GM18502 (cell line): ENCODE measurements around the gene CDYL.

ENCODE experiments used
- ATAC-seq: cut with Tn5 transposase; IDR thresholded peaks from one replicate; pipeline ENCODE4 v1.9.1; 2021; ENCODE audit warnings: mild to moderate bottlenecking; ENCODE audit not compliant: unreplicated experiment, poor library complexity

Gene CDYL

DNA sequence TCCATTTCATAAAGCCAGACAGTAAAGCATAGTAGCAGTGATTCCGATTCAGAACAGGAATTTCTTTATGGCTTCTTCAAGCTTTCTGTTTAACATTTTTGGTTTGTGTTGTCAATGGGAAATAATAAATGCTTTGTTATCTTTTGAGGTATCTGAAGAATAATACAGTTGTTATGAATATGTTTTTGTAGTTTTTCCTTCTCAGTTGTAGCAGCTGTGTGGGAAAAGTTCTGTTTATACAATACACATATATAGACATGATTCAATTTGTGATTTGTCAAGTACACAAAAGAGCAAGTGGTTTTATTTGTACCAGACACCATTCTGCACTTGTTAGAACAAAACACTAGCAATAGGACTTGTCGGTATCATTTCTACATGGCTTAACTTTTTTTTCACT, 96.6 kb downstream of the CDYL start:
- ATAC-seq = no peak

DNA sequence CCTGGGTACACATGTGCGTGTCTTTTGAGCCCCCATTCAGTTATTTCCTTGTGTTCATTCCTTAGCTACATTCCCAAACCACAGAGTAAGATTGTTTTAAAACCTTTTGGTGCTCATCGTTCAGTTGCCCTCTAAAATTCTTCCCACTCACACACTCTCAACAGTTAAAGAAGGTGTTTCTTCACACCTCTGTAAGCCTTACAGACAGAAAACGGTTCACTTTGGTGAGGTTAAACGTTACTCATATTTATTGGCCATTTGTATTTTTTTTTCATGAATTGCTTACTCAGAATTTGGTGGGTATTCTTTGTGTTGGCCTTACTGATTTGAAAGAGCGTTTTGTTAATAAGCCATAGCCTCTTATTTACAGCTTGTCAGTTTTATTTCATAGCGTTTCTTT, 97.7 kb downstream of the CDYL start:
- ATAC-seq = no peak

DNA sequence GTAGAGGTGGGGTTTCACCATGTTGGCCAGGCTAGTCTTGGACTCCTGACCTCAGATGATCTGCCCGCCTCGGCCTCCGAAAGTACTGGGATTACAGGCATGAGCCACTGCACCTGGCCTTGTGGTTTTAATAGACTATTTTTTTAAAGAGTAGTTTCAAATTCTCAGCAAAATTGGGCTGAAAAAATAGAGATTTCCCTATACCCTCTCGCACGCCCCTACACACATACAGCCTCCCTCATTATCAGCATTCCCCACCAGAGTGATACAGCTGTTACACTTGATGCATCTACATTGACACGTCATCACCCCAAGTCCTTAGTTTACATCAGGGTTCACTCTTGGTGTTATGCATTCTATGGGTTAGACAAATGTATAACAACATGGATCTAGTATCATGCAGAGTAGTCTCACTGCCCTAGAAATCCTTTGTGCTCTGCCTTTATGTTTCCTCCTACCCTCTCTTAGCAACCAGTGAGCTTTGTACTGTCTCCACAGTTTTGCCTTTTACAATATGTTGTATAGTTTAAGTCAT, 103.6 kb downstream of the CDYL start:
- peak; percentile 77 for ATAC-seq

DNA sequence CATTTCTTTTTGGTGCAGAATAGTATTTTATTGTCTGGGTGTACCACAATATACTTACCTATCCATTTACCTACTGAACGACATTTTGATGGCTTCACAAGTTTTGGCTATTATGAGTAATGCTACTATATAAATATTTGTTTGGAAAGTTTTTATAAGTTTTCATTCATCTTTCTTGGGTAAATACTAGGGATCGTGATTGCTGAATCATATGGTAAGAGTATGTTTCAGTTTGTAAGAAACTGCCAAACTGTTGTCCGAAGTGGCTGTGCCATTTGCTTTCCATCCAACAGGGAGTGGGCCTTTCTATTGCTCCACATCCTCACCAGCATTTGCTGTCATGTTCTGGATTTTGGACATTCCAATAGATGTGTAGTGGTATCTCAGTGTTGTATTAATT, 104.2 kb downstream of the CDYL start:
- no peak for ATAC-seq

DNA sequence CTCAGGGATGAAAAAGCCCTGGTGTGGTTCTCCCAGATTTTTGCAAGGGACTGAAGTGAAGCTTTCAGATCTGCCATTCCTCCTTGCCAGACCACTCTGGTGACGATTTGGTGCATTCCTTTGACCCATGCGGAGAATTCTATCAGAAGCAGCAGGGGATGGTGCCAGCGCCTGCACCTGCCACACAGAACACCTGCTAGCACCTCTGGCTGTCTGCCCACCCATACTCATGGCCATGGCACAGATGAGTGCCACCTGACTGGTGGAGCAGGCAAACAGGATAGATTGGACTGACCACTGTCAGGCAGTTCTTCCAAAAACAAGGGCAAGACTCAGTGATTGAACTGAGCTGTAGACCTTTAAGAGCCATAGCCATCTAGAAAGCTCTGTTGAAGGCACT, 107.1 kb downstream of the CDYL start:
- no peak for ATAC-seq

DNA sequence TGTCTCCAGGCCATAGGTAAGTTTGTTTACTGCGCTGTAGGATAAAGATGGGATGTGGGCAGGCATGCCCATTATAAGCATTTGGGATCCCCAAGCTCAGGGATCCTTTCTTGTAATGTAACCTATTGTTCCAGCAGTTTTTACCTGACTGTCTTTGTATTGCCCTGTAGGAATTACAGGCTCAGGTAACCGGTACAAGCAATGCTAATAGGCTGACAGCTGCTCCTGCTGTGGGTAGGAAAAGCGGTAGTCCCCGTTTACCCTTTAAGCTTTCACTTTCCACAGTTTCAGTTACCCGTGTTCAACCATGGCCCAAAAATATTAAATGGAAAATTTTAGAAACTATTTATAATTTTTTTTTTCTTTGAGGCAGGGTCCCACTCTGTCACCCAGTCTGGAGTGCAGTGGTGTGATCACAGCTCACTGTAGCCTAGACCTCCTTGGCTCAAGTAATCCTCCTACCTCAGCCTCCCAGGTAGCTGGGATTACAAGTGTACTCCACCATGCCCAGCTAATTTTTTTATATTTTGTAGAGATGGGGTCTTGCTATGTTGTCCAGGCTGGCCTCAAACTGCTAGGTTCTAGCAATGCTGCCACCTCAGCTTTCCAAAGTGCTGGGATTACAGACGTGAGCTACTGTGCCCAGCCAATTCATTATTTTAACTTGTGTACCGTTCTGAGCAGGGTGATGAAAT, 108.6 kb downstream of the CDYL start:
- ATAC-seq = no peak

DNA sequence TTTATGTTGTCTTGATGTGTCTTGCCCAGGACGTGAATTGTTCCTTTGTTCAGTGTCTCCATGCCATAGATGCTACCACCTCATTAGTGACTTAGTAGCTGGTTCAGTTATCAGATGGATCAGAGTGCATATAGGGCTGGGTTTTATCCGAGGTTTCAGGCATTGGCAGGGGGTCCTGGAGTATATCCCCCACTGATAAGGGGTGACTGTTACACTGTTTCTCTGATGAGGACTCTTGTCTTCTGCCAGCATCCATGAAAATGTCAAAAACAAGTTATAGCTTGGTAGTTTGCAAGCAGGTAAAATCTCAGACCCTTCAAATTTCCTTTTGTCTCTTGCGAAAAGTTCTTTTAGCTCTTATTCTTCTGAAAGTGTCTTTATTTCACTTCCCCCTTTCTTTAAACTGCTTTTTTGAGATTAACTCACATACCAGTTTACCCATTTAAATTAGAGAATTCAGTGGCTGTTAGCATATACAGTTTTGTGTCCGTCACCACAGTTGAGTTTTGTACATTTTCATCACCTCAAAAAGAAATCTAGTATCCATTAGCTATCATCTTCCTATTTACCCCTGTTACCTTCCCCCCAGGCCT, 109.2 kb downstream of the CDYL start:
- no peak for ATAC-seq

DNA sequence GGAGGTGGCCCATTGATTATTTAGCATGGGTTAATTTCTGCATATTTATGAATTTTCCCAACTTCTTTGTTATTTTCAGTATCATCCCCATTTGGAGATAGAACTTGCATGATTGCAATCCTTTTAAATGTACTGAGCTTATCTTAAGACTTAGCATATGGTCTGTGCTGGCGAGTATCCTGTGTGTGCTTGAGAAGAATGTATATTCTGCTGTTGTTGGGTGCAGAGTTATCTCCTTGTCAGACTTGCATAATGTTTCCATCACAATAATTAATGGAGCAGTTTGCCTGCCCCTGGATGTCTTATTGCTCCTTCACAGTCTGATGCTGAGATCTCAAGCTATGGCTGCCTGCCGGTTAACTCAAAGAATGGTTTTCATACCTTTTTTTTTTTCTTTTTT, 112.6 kb downstream of the CDYL start:
- no peak for ATAC-seq

DNA sequence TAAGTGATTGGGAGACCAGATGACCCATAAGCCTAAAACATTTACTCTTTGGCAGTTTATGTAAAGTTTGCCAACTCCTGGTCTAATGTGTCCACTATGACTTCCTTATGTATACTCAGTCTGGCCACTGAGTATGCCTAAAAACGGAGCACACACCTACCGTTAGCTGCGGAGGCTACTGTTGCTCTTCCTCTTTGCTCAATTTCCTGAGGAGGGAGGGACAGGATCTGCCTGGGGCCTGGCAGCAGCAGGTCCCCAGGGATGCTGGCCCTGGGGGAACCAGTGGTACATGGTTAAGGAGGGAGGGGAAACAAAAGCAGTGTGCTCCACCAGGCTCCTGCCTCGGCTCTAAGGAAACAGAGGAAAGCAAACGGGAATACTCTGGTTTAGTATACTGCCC, 113.5 kb downstream of the CDYL start:
- ATAC-seq = no peak

DNA sequence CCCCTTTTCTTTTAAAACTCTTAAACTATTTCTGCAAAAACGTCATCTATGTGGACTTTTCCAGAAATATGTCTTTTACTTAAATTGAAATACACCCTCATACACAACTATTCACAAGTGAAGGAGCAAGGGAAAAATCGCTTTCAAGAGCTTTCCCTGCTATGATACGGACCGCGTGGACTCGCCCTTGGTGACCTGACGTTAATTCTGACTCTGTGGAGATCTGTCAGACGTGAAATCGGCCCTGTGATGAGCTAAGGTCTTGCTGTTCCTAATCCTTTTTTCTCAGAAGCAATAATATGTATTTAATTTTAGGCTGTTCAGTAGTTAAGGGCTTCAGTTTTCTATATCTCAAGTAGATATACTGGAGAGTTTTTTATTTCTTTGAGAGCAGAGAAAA, 114.0 kb downstream of the CDYL start:
- no peak for ATAC-seq

DNA sequence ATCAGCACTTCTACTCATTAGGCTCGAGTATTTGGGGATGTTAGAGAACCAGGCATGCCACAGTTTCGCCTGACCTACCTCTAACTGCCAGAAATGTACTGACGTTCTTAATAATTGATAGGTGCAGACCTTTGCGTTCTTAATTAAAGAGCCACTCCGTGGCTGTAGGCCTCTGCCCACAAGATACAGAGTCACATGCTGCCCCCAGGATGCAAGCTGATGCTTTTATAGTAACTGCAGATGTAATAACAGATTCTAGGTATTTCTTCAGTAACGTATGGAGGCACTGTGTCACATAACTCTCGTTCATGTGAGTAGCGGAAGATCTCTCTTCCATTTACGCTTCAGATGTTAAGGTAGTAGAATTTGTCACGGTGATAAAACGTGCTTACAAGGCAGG, 114.4 kb downstream of the CDYL start:
- no peak for ATAC-seq

DNA sequence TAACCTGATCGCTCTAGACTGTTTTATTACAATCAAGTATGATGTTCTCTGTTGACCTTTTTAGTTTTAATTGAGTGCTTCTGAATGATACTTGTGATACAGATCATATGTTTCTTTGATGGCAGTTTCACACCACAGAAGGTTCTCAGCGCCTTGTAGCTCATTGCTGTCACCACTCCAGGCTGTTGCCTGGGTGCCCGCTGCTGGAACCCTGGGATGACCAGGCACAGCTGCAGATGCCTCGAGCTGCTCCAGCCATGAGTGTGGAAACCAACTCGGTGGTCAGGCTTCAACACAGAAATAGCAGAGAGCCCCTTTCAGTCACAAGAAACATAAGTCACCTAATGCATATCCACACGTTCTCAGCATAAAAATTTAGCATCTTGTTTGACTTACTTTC, 114.9 kb downstream of the CDYL start:
- no peak for ATAC-seq

DNA sequence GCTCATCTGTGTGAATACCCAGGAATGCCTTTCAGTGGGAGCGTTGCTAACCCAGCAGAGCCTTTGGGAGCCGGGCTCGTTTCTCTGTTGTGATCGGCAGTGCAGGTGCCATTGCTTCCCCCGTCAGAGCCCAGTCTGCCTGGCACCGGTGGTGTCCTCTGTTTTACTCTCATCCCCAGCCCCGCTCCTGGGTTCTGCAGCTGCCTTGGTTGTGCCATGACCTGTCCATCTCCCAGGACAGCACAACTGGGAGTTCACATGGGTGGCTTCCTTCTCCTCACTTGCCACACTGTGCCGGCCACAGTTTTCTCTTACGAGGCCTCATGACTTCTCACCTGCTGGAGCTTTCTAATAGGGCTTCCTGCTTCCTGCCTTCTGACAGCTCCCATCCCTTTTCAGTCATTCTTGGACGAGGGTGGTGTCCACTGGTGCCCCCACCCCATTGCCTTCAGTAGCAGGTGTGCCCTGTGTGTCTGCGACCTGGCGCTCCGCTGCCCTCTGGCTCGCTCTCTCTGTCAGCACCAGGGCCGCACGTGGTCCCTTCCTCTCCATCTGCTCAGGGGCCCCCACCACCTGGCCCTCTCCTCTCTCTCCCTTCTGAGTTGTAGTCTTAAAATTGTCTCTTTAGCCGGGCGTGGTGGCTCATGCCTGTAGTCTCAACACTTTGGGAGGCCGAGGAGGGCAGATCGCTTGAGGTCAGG, 116.7 kb downstream of the CDYL start:
- no peak for ATAC-seq

DNA sequence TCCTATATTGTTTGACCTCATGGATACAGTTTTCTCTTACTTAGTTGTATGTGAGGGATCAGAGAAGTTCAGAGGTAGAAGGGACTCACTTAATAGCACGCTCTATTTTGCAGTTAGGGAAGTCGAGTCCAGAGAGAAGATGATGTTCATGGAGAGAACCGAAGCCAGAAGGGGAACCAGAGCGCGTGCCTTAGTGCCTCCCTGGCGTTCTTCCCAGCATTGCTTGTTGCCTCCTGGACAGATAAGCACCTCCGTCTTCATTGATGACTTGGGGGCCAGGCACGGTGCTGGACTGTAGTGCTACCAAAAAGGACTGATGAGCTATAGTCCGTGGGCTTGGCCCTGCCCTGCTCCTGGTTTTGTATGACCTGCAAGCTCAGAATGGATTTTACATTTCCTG, 117.8 kb downstream of the CDYL start:
- ATAC-seq = no peak

DNA sequence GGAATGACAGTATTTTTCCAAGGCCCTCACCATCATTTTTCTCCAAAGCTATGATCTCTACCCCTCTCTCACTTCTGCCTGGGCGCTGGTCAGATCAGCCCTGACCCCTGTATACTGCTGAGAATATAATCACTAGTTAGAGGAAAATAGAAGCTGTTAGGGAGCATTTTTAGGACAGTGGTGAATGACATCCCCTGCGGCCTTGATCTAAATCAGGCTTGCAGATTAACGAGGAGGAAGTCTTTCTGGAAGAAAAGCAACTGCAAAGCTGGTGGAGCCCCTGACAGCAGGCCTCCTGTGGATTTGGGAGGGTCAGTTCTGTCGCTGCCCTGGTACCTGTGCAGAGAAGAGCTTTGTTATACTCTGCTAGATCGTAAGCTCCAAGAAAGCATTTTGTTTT, 119.8 kb downstream of the CDYL start:
- no peak for ATAC-seq

DNA sequence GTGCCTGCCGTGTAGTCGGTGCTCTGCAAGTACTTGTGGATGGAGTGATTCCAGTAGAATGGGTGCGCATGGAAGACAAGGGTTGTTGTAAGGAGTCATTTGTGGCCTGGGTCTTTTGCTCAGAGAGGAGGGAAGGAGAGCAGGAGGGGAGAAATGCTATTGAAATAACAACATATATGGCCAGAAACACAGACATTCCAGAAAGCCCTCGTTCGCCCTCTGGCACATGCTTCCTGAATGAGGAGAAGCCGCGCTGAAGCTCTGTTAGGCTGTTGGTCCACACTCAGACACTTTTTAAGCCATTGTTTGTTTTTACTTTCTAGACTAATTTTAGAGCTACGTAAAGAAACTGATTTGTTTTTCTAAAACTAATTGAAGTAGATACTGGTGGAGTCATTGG, 120.2 kb downstream of the CDYL start:
- ATAC-seq = no peak

DNA sequence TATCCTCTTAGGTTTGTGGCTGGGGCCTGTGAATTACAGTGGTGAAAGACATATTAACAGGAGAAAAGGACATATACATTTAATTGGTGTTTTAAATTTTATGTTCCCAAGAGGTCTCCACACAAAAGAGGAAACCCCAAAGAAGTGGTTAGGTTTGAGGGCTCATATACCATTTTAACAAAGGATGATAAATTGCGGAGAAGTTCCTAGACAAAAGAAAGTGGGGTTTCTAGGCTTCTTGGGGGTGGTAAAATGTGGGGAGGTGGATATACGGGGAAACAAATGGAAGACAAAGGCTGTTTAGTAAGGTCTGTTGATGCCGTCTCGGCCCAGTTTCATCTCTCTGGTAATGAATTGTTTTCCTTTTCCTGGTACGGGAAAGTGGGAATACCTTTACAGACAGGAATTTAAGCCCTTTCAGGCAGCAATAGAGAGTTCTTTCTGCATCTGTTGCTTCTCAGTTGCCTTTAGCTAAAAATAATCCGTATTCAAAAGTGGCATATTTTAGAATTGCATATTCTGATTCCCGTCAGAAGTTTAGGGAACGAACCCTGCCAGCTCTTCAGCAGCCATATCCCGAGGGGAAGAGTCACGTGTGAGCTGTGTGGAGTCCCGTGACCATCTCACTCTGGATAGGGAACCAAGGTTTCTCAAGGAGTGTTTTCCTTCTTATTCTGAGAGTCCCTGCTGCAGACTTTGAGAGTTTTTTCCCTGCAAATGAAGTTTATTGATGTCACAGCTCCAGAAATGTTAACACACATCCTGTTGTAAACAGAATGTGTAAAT, 123.2 kb downstream of the CDYL start:
- ATAC-seq = no peak

DNA sequence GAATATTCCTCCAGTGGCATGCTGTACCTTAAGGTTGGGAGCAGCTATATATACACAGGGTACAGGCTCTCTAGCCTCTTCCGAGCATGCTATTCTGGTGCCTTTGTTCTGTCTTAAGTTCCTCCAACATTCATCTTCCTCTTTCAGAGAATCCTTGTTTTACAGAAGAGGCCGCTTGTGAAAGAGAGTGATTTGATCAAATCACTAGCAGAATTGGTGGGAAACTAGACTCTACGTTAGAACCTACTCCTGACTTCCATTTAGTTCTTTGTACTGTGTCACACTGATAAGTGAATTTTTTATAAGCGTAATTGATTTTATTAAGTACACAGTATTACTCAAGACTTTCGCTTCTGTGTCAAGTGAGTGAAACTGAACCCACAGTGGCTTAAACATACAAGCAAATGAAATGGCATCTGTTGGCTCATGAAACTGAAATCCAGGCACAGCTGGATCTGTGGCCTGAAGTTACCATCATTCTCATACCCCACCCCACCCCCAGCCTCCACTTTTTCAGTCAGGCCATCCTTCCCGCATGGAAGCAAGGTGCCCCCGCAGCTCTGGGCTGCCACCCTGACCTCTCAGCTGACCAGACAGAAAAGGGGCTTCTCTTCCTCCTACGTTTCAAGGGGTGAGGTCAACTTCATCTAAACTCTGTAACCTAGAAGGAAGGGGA, 125.3 kb downstream of the CDYL start:
- no peak for ATAC-seq

DNA sequence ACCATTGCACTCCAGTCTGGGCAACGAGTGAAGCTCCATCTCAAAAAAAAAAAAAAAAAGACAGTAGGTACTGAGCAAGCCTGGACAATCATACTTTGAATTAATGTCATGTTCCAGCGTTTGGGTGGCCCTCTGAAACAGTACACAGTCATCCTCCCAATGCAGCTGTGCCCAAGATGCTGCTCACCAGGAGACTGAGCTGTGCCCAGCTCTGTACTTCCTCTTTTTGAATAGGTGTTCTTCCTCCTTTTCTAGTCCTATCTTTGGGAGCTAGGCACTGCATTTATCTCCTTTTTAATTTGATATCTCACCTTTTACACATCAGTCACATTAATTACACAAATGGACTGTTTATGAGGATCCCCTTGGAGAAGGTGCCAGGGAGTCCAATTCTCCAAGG, 126.2 kb downstream of the CDYL start:
- ATAC-seq = no peak

DNA sequence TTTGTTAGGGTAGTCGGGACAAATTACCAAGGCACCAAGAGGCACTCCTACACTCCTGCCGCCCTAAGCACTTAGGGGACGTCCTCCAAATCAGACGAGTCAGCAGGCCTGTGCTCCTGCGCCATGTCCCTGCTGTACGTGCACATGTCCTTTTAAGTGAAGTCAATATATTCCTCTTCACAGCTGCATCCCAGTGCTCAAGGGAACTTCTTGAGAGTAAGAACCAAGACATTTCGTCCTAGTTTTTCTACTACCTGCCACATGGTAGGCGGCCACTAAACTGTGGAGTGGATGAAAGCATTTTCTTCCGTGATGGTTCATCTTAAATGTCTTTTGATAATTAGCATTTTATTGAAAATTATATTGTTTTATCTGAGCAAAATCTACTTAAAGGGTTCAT, 126.9 kb downstream of the CDYL start:
- no peak for ATAC-seq
